NCI-H345 treated with DMSO at 0.1 percent for 48 hours (cell line): ENCODE results near the gene CYB561.

ENCODE experiments used
- DNase-seq: peaks from one replicate; lab custom pipeline; 2025; ENCODE audit not compliant: unreplicated experiment; lab: John Stamatoyannopoulos, UW

Gene CYB561

DNA sequence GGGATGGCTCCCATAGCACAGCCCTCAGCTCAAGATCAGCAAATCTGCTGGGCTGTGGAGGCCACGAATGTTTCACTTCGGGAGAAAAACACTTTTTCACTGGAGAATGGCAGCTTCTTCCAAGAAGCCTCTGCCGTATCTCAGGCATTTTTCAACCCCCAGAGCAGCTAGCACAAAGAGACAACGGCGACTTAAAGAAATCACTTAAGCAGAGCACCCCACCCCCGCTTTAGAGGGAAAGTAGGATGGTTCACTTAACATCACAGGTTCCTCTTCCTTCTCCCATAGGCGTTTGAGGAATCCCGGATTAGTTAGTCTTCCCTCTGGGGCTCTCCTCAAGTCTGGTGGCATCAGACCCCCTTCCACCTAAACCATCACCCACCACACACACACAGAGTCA, 27.6 kb downstream of the CYB561 start:
- DNase-seq = no peak

DNA sequence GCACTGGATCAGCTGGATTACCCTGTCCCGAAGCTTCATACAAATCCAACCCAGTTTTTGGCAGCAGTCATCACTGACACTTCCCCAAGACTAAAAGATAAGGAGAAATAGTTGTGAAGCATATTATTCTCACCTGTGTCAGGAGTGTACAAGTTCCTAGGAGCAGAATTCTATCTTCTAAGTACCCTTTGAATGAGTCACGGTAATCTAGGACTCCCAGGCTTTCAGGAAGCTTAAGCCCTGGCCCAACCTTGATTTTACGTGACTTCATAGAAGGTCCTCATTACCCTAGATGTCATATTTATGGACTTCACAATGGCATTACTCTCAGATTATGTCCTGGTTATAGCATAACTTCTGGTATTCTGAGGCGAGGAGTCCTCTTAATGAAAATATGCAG, 31.9 kb downstream of the CYB561 start:
- no peak for DNase-seq

DNA sequence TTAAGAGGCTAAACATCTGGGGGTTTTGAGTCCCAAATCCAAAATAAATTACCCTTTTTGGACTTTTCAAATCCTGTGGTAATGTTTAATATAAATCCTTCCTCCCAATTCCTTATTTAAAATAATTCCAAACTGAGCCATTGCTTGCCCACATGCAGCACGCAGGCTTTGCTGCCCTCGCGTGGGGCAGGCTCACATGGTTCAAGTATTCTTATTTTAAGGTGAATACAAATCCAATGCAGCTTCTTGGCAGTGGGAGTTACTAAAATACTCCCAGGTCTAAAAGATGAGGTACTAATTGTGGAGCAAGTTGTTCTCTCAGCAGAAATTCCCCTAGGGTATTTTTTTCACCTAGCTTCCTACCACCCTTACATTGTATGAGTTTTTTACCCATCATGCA, 33.0 kb downstream of the CYB561 start:
- no peak for DNase-seq

DNA sequence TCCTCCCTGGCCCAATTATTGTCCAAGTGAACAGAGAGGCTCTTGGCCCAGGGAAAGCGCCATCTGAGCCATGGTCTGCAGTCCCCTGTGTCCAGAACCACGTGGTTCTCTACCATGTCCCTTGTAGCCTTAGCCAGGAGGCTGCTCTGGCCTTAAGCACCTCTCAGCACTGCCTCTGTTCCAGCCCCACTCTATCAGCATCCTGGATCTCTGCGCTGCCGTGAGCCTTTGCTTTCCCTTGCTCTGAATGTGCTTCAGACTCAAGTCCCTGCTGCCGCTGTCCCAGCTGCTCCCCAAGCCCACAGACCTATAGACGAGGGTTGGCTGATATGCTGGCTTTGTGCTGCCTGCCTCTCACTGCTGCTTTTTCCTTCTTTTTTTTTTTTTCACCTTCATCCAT, 33.9 kb downstream of the CYB561 start:
- DNase-seq = no peak

DNA sequence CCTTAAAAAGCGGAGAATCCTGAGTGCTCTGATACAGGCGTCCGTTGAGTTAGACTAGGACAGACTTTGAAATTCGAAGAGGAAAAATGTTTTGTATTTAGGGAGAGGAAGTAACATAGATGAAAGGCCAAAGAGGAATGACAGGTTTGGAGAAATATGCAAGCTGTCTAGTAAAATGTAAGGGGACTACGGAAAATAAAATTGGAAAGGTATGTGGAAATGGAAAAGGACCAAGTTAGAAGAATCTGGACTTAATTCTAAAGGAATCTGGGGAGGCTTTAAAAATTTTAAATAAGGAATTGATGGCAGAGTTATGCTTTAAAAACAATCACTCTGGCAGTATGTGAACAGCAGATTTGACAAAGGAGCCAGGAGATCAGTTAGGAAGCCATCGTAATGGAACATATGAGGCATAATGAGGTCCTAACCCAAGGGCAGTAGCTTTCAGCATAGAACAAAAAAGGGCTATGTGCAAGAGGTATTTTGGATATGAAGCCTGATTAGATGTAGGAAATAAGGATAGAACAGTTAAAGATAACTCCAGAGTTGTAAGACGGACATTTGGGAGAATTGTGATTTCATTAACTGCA, 38.3 kb downstream of the CYB561 start:
- no peak for DNase-seq

DNA sequence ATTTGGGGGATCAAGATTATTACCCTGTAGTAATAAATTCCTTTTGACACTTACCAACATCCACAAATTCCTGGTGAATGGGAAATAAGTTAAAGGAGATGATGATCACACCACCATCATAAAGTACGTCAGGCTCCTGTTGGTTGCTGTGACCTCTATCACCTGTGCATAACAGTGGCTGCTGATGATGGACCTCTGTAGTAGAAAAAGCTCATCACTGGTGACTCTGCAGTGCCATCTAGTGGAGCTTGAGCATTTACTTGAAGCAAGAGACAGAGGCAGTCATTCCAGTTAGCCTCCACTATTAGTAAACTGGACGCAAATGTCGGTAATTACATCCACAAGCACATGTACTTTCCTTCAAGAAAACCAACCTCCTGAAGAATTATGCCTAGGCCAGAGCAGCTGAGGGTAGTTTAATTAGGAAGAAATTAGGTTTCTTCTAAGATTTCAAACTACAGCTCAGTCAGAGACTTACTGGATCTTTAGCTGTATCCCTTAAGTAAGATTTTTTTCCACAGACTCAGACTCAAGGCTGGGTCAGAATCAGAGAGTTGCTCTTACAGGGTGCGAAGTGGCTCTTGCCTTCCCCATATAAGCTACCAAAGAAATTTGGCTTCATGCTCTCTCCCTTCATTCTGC, 39.3 kb downstream of the CYB561 start:
- peak; percentile 79 for DNase-seq

DNA sequence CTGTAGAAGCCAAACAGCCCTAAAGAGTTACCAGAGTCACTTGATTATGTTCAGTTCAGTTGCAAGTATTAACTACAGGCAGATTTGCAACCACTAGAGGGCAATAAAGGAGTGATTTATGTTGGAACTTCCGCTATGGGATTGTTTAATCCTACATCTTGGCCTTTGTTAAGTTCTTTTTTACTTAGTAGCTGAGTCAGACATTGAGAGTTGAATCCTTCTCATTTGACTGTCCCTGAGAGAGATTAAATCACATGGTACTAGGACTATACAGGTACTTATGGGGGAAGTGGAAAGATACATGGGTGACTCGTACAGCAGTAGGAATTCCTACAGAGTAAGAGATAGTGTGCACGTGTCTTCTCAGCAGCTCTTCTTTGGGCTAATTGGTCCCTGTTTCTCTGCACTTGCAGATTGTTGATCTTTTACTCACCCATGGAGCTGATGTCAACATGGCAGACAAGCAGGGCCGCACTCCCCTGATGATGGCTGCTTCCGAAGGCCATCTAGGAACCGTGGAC, 40.3 kb downstream of the CYB561 start:
- DNase-seq = peak; percentile 1

DNA sequence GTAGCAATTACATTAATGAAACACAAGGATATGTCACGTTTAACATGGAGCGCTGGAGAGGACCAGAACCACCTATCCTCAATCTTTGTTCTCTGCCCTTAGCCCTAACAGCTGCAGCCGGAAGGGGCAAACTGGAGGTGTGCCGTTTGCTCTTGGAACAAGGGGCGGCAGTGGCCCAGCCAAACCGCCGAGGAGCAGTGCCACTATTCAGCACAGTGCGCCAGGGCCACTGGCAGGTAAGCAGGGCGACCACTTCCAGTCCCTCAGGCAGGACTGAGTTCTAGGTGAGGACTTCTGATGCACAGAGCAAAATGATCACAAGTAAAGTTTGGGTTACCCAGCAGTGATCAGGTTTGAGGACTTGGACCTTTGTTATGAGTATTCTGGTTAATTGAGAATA, 41.1 kb downstream of the CYB561 start:
- no peak for DNase-seq

DNA sequence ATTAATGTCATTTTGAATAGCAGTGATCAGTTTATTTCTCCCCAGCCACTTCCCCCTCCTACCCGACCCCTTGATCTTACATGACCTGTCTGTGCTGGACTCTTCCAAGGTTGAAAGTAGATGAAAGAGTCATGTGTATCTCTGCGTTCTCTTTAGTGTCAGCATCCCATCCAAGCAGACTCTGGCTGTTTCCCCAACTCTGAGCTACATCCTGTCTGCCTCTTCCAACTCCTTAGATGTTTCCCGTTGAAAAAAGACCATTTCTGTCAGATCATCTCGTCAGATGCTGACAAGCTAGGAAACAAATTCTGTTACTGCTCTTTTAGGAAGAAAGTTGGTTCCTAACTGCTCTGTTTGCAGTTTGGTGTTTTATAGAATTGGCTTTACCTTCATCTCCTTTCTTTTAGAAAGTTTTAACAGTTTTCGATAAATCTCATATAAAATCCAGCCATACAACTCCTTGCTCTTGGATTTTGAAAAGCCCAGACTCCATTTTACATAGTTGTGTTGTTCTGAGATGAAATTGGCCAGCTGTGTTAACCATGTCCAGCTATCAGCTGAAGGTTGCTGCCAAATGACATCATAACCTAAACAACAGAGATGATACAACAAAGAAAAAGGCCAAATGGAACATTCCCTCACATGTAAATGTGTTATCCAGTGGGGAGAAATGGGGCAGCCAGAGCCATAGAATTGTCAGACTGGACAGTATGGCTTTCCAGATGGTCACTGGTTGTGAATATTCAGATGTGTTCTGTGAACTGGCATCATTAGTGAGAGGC, 43.5 kb downstream of the CYB561 start:
- no peak for DNase-seq

DNA sequence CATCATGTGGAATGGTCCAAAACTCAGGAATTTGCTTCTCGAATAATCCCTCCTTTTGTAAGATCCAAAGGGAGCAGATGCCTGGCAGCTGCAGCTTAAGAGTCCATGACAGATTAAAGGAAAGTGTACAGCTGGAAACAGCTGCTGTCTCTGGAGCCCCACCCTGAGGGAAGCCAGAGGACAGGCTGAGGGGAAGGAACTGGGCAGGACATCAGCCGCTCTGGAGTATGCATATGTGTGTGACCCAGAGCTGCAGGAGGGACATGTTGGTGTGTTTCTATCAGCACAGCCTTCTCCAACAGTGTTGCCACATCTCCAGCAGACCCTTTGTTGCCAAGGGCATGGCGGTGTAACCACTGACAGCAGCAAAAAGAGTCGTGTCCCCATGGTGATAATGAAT, 46.2 kb downstream of the CYB561 start:
- DNase-seq = no peak

DNA sequence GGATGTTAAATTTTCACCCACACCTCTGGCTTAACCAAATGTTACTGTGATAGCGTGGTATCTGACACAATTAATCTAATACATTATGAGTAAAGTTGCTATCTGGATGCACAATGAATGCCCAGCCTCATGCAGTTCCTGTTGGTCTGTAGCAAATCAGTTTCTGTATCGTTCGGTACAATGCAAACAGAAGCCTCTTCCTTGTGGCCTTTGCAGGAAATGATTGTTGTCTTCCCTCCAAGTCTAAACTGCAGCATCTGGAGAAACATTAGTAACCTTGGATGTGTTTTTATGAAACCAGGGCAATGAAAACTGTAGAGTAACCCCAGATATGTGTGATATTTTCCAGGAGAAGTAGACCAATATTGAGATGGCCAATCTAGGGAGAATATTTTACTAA, 46.8 kb downstream of the CYB561 start:
- DNase-seq = no peak

DNA sequence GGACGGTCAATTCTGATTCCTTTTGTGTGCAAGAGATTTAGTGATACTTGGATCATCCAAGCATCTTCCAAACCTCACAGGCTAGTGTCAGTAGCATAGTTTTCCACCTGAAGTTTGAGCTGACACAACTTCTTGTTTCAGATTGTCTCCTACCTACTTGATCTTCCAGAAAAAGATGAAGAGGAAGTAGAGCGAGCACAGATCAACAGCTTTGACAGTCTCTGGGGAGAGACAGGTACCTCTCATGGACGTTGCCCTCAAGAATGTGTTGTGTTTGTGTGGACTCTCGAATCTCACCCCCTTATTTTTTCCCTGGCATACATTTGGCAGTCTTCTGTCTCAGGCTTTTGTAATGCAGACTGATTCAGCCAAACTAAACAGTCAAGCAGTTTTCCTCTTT, 47.4 kb downstream of the CYB561 start:
- no peak for DNase-seq

DNA sequence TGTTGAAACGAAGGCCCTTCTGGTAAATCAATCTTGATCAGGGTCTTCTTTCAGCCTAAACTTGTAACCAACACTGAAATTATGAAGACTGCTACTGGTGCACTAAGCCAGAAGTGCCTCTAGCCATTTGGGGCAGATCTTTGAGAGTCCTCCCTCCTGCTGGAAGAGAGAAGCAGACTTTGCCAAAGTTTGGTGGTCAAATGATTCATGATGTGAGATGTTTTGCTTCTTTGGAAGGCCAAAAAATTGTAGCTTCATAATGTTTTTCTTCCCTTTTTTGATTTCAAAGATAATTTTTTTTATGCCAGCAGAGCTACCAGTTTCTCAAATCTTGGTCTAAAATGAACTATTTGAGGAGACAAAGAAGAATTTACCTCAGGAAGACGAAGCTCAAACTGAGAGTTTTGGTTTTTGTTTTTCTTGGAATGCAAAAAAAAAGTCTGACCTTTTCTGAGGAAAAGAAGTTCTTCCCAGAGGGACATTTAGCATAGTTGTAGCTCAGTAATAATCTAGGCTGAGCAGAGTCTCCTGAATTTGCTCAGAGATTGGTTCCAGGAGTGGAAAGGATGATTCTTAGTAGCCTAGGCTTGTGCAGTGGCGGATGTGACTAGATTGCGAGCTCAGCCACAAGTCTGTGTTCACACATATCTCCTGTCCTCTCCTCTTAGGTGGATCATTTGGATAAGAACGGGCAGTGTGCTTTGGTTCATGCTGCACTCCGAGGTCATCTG, 50.9 kb downstream of the CYB561 start:
- DNase-seq = no peak

DNA sequence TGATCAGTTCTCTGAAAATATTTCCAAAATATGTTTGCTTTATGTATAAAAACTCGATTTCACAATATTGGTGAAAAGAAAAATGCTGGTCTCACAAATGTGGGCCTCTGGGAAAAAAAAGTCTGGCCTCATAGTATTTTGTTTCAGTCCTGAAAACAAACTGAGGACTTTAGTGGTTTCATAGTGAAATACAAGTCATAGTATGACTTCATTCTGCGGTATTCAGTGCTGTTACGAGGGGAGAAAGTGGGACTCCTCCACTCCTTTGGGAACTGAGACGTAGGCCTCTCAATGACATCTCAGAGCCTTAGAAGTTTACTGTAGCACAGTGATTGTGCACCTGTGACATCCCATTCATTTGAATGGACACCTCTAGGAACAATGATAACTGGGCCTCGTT, 56.0 kb downstream of the CYB561 start:
- no peak for DNase-seq

DNA sequence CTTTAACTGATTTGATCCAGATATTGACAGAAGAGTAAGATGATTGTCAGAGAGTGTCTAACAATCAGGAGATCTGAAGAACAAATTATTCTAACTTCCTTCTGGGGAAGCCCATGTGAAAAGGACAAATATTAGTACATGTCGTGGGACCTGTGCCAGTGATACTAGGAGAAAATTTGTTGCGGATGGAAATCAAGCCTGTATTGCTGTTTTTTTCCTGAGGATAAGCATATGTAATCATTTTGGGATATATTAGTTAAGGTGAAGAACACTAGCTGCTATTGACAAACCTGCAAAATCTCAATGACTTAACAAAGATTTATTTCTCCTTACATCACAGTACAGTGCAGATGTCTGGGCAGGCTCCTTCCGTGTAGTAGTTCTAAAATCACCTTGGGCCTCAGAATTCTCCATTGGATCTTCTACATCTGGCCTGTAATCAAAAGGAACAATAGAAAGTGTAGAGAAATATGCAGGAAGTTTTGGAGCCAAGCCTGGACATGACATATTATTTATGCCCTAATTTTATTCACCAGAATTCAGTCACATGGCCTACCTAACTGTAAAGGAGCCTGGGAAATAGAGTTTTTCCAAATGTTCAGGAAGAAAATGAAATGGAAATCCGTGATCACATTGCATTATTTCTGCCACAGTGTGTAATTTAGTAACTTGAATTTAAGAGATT, 58.3 kb downstream of the CYB561 start:
- no peak for DNase-seq

DNA sequence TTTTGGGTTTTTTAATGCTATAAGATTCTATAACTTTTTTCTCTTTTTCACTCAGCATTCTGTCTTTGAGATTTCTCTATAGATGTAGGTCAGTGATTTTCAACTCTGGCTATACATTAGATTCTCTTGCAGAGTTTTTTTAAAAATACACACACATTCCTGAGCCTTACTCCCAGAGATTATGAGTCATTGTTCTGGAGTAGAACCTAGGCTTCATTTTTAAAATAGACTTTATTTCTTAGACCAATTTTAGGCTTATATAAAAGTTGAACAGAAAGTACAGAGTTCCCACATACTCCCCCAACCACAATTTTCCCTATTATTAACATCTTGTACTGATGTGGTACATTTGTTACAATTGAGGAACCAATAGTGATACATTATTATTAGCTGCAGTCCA, 63.3 kb downstream of the CYB561 start:
- no peak for DNase-seq
